Small intestine (tissue), 7 donors: Measurements from ENCODE around the gene LITAF. TPM values are rescaled to one million over a fixed set of nuclear protein-coding genes. Genes with fewer than 3 reads are reported as not detected.
"Not testable (repeated sequence)": the region's sequence is repeated elsewhere in the genome, so short reads cannot be mapped to it uniquely, and the experiment has no call there.

Source experiments
- DNase-seq, 2 donors: peaks; one replicate each; pipeline versions ENCODE4 v3.0.0 to v3.0.0-alpha.2; 2013
- FAIRE-seq: peaks from 2 replicates; lab custom pipeline; 2012; peaks lifted over from hg19 to GRCh38; lab: Jason Lieb, UNC
- H3K27ac ChIP-seq, 3 donors: one replicate each; pipeline ENCODE4 v1.5.1; 2013; ENCODE audit warnings: low read length in 2 of 3, mild to moderate bottlenecking in 2 of 3, control low read depth in 1 of 3, inconsistent platforms in 1 of 3, low read depth in 1 of 3, moderate library complexity in 1 of 3
- H3K27me3 ChIP-seq, 3 donors: one replicate each; pipeline ENCODE4 v1.6.1; 2013; ENCODE audit warnings: low read length in 3 of 3, inconsistent platforms in 1 of 3; ENCODE audit not compliant: control insufficient read depth in 3 of 3, insufficient read depth in 3 of 3
- H3K36me3 ChIP-seq, 3 donors: one replicate each; pipeline ENCODE4 v1.6.1; 2013; ENCODE audit warnings: low read length in 3 of 3, inconsistent platforms in 1 of 3, low read depth in 1 of 3, mild to moderate bottlenecking in 1 of 3, moderate library complexity in 1 of 3; ENCODE audit not compliant: control insufficient read depth in 3 of 3, insufficient read depth in 2 of 3
- H3K4me1 ChIP-seq, 3 donors: one replicate each; pipeline ENCODE4 v1.6.1; 2013; ENCODE audit warnings: low read length in 2 of 3, inconsistent platforms in 1 of 3, low read depth in 1 of 3, mild to moderate bottlenecking in 1 of 3, moderate library complexity in 1 of 3; ENCODE audit not compliant: control insufficient read depth in 3 of 3, insufficient read depth in 2 of 3
- H3K4me3 ChIP-seq, 3 donors: one replicate each; pipeline ENCODE4 v1.5.1; 2013; ENCODE audit warnings: low read length in 3 of 3, control low read depth in 1 of 3, inconsistent platforms in 1 of 3, low read depth in 1 of 3, mild to moderate bottlenecking in 1 of 3, moderate library complexity in 1 of 3
- H3K9me3 ChIP-seq, 2 donors: one replicate each; pipeline ENCODE4 v1.6.1; 2013; ENCODE audit warnings: low read depth in 1 of 2, low read length in 1 of 2; ENCODE audit not compliant: control insufficient read depth in 2 of 2, insufficient read depth in 1 of 2
- WGBS, 3 donors: extraction: QIAGEN DNeasy Blood & Tissue Kit; methylation state at CpG; one replicate each; pipeline ENCODE4 v1.1.7; 2013; 5-methylcytosine and 5-hydroxymethylcytosine counted together
- polyA plus RNA-seq, 4 donors: library from polyadenylated mRNA; stranded (reverse) in 3 of 4; unstranded in 1 of 4; fragments of 200-250 nt in 3 of 4; fragments of 120-200 nt in 1 of 4; gene quantifications; one replicate each; pipeline versions ENCODE4 v1.2.1 to v1.2.3, GENCODE V29; 2013
- donor health status: healthy with polysubstance abuse.
- donor health status: control.
- donor health status: control.
- donor health status: Bipolar disorder and iron deficiency.
- donor health status: healthy.

LITAF gene
- polyA plus RNA-seq, 4 donors: 18.1 to 112 (median 46.2) TPM

DNA sequence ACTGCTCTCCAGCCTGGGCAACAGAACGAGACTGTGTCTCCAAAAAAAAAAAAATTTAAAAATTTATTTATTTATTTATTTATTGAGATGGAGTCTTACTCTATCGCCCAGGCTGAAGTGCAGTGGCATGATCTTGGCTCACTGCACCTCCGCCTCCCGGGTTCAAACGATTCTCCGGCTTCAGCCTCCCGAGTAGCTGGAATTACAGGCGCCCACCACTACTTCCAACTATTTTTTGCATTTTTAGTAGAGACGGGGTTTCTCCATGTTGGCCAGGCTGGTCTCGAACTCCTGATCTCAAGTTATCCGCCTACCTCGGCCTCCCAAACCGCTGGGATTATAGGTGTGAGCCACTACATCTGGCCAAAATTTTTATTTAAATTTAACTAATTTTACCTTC, 73.4 kb downstream of the LITAF start:
- H3K36me3 ChIP-seq, H3K4me1 ChIP-seq, FAIRE-seq, H3K27me3 ChIP-seq, DNase-seq, H3K27ac ChIP-seq, H3K9me3 ChIP-seq, H3K4me3 ChIP-seq: not testable (repeated sequence)
- 93 to 95% (median 95%) methylated on average over 13 of the region's 13 CpGs for WGBS, 3 donors

DNA sequence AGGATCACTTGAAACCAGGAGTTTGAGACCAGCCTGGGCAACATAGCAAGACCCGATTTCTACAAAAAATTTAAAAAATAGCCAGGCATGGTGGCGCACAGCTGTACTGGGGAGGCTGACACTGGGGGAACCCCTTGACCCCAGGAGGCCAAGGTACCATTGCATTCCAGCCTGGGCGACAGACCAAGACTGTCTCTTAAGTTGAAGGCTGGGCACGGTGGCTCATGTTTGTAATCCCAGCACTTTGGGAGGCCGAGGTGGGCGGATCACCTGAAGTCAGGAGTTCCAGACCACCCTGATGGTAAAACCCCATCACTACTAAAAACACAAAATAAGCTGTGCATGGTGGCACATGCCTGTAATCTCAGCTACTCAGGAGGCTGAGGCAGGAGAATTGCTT, 74.9 kb downstream of the LITAF start:
- Histone ChIP-seq H3K4me1 (no peaks in the 10 kb centered on the region), H3K4me3 (no peak overlapping the region), H3K36me3 (no peaks in the 10 kb centered on the region), H3K27me3 (no peaks in the 10 kb centered on the region), H3K9me3 (no peaks in the 10 kb centered on the region), H3K27ac (no peak overlapping the region)
- WGBS, 3 donors: 89 to 94% (median 89%) methylated on average over 6 of the region's 6 CpGs
- no peak for FAIRE-seq
- no peak for DNase-seq

DNA sequence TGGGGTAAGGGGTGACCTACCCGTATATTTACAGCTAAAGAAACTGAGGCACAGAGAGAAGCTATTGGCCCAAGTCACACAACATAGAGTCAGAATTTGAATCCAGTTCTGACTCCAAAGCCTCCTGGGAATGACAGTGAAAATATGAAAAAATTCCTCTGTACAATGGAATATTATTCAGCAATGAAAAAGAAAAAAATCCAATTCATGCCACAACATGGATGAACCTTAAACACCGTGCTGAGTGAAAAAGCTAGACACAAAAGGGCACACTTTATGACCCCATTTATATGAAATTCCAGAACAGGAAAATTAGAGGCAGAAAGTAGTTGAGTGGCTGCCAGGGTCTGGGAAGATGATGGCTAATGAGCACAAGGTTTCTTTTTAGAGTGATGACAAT, 75.4 kb downstream of the LITAF start:
- no peak for DNase-seq
- WGBS, 3 donors: 81 to 87% (median 81%) methylated on average over 2 of the region's 2 CpGs
- no peak for FAIRE-seq

DNA sequence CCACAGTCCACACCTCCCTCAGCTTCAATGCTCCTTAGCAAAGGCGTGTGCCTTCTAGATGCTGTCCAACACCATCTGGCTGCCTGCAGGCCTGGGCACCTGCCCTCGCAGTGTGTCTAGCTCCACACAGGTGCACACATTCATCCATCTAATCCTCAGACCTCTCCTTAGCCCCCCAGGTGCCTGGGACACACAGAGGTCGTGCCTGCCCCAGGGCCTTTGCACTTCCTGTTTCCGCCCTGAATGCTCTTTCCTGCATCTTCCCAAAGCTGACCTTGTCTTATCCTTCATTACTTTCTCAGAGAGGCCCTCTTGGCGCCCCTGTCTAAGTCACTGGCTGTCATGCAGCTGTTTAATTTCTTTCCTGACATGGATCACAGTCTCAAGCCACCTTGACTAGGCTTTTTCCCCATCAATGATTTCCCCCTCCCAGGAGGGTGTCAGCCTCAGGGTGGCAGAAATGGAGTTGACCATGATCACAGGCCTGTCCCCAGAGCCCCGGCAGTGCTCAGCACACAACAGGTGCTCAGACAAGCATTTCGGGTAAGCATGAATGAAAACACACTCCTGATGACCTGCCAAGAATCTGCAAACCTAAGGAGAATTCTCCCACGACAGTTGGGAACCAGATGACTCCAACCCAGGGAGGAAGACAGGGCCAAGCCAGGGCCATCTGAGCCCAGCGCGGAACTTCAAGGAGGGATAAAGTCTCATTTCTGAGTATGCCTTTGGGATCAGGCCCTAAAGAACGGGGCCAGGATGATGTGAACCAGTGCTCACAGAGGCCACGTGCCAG, 76.3 kb downstream of the LITAF start:
- H3K4me1 ChIP-seq: no peaks in the 10 kb centered on the region
- H3K27me3 ChIP-seq: no peaks in the 10 kb centered on the region
- DNase-seq: no peak
- H3K27ac ChIP-seq: no peak overlapping the region
- no peak overlapping the region for H3K4me3 ChIP-seq
- no peak for FAIRE-seq
- H3K9me3 ChIP-seq: no peaks in the 10 kb centered on the region
- WGBS, 3 donors: 74 to 80% (median 75%) methylated on average over 12 of the region's 12 CpGs
- no peaks in the 10 kb centered on the region for H3K36me3 ChIP-seq

More for the DNA sequence above, 75.4 kb downstream of the LITAF start:
- Histone ChIP-seq H3K4me3 (no peak overlapping the region), H3K27ac (no peak overlapping the region), H3K36me3 (no peaks in the 10 kb centered on the region), H3K4me1 (no peaks in the 10 kb centered on the region), H3K9me3 (no peaks in the 10 kb centered on the region), H3K27me3 (no peaks in the 10 kb centered on the region)

DNA sequence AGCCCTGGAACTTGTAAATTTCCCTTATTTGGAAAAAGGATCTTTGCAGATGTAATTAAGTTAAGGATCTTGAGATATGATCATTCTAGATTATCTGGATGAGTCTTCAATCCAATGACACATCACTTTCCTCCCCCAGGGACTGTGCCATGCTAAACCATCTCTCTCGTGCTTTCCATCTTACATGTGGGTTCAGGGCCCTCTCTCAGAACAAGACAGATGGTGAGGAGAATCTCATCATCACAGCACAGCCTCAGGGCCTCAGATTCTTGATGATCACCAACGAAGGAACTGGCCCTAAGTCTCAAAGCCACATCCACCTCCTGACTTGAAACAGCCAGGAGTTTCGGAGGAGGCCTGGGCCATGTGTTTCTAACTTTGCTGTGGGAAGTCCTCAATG, 78.7 kb downstream of the LITAF start:
- H3K4me1 ChIP-seq: no peaks in the 10 kb centered on the region
- no peaks in the 10 kb centered on the region for H3K36me3 ChIP-seq
- no peak for DNase-seq
- FAIRE-seq: no peak
- no peaks in the 10 kb centered on the region for H3K27me3 ChIP-seq
- H3K27ac ChIP-seq: no peak overlapping the region
- 81 to 85% (median 82%) methylated on average over 3 of the region's 3 CpGs for WGBS, 3 donors
- H3K9me3 ChIP-seq: no peaks in the 10 kb centered on the region
- no peak overlapping the region for H3K4me3 ChIP-seq

DNA sequence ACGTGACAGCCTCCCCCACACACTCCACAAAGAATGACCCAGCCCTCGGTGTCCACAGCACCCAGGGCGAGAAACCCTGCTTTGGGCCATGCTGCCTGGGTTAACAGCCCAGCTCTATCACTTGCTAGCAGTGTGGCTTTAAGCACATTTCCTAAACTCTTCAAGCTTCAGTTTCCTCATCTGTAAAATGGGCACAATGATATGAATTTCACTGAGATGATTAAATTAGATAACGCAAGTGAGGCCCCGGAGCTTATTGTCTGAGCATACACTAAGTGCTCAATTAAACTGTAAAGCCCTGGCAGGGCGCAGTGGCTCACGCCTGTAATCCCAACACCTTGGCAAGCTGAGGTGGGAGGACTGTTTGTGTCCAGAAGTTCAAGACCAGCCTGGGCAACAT, 79.4 kb downstream of the LITAF start:
- H3K36me3 ChIP-seq: no peaks in the 10 kb centered on the region
- no peaks in the 10 kb centered on the region for H3K27me3 ChIP-seq
- 91 to 95% (median 93%) methylated on average over 7 of the region's 7 CpGs for WGBS, 3 donors
- no peak overlapping the region for H3K4me3 ChIP-seq
- no peaks in the 10 kb centered on the region for H3K9me3 ChIP-seq
- no peak for DNase-seq
- FAIRE-seq: no peak
- no peak overlapping the region for H3K27ac ChIP-seq
- H3K4me1 ChIP-seq: no peaks in the 10 kb centered on the region

DNA sequence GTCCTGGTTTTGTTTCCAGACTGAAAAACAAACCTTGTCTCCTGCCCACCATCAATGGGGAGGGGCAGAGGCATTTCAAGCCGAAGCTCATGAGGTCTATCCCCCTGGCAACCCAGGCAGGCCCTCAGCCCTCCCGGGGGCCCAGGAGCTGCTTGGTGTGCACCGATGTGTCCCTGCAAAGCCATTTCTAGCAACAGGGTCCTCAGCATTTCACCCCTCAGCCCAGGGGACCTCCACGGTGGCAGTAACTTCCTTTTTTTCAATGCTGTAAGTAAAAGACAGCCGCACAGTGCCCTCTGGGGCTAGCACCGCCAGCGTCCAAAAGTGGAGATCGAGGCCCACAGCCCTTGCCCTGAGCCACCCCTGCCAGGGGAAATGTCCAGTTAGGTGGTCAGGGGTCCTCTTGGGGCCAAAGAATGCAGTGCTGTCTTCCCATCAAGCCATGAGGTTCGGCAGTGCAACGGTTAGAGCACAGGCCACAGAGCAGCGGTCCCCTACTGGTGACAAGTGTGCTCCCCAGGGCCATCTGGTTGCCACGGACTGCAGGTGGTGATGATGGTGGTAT, 79.9 kb downstream of the LITAF start:
- WGBS, 3 donors: 69 to 87% (median 76%) methylated on average over 12 of the region's 12 CpGs
- DNase-seq (no peak), FAIRE-seq (no peak)
- no peaks in the 10 kb centered on the region for H3K27me3 ChIP-seq
- H3K4me1 ChIP-seq: no peaks in the 10 kb centered on the region
- no peaks in the 10 kb centered on the region for H3K36me3 ChIP-seq
- H3K4me3 ChIP-seq: no peak overlapping the region
- H3K9me3 ChIP-seq: no peaks in the 10 kb centered on the region
- H3K27ac ChIP-seq: no peak overlapping the region

DNA sequence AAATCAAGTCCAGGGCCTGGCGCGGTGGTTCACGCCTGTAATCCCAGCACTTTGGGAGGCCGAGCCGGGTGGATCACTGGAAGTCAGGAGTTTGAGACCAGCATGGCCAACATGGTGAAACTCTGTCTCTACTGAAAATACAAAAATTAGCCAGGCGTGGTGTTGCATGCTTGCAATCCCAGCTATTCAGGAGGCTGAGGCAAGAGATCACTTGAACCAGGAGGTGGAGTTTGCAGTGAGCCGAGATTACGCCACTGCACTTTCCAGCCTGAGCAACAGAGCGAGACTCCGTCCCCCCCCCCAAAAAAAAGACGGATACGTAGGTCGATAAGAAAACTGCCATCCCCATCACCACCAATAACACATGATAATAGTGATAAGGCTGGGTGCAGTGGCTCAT, 82.5 kb downstream of the LITAF start:
- 90 to 93% (median 93%) methylated on average over 13 of the region's 13 CpGs for WGBS, 3 donors
- FAIRE-seq: not testable (repeated sequence)

More for the DNA sequence above, 82.5 kb downstream of the LITAF start:
- not testable (repeated sequence) for DNase-seq, H3K9me3 ChIP-seq, H3K27ac ChIP-seq, H3K27me3 ChIP-seq, H3K4me1 ChIP-seq, H3K4me3 ChIP-seq, H3K36me3 ChIP-seq
